Mucosa of rectum (tissue), 2 donors: ENCODE results near the gene ACOT13.

Experiments
- H3K27ac ChIP-seq, 2 donors: one replicate each; pipeline ENCODE4 v1.7.0; 2013; ENCODE audit warnings: inconsistent platforms in 2 of 2, low read depth in 2 of 2, low read length in 2 of 2
- H3K27me3 ChIP-seq, 2 donors: one replicate each; pipeline ENCODE4 v1.7.0; 2013; ENCODE audit warnings: low read length in 2 of 2; ENCODE audit not compliant: control insufficient read depth in 2 of 2, insufficient read depth in 2 of 2
- H3K36me3 ChIP-seq, 2 donors: one replicate each; pipeline ENCODE4 v1.7.0; 2013; ENCODE audit warnings: low read length in 2 of 2; ENCODE audit not compliant: control insufficient read depth in 2 of 2, insufficient read depth in 2 of 2
- H3K4me1 ChIP-seq, 2 donors: one replicate each; pipeline ENCODE4 v1.7.0; 2013; ENCODE audit warnings: low read length in 2 of 2, mild to moderate bottlenecking in 1 of 2; ENCODE audit not compliant: control insufficient read depth in 2 of 2, insufficient read depth in 2 of 2
- H3K4me3 ChIP-seq, 2 donors: one replicate each; pipeline ENCODE4 v1.7.0; 2013; ENCODE audit warnings: low read length in 2 of 2
- H3K9ac ChIP-seq, 2 donors: one replicate each; pipeline ENCODE4 v1.7.0; 2013; ENCODE audit warnings: low read length in 2 of 2, low read depth in 1 of 2, mild to moderate bottlenecking in 1 of 2
- H3K9me3 ChIP-seq, 2 donors: one replicate each; pipeline ENCODE4 v1.7.0; 2013; ENCODE audit warnings: low read length in 2 of 2; ENCODE audit not compliant: control insufficient read depth in 2 of 2
- donor health status: healthy.
- donor health status: Normal muscosa, but diverticular disease.

The ACOT13 gene

GRCh38 chr6:24642061-24642460, 24.8 kb upstream of the ACOT13 start:
- Histone ChIP-seq H3K36me3 (no peaks in the 10 kb centered on the region), H3K4me1 (peaks cover 8% of the 10 kb centered on the region in 2 donors), H3K4me3 (no peak overlapping the region), H3K27me3 (peaks cover 4 to 8% of the 10 kb centered on the region in 2 donors), H3K9ac (no peak overlapping the region), H3K9me3 (no peaks in the 10 kb centered on the region), H3K27ac (no peak overlapping the region)

GRCh38 chr6:24643920-24644319, 23.0 kb upstream of the ACOT13 start:
- no peak overlapping the region for H3K4me3 ChIP-seq
- no peaks in the 10 kb centered on the region for H3K36me3 ChIP-seq
- no peak overlapping the region for H3K27ac ChIP-seq
- H3K27me3 ChIP-seq = peaks cover 4 to 8% of the 10 kb centered on the region in 2 donors
- no peak overlapping the region for H3K9ac ChIP-seq
- H3K4me1 ChIP-seq = peaks cover 8% of the 10 kb centered on the region in 2 donors
- H3K9me3 ChIP-seq = no peaks in the 10 kb centered on the region

GRCh38 chr6:24644377-24644776, 22.5 kb upstream of the ACOT13 start:
- H3K4me1 ChIP-seq = peaks cover 8% of the 10 kb centered on the region in 2 donors
- no peaks in the 10 kb centered on the region for H3K9me3 ChIP-seq
- no peak overlapping the region for H3K4me3 ChIP-seq
- H3K27ac ChIP-seq = no peak overlapping the region
- peaks cover 0 to 3% of the 10 kb centered on the region in 2 donors for H3K36me3 ChIP-seq
- peaks cover 4 to 8% of the 10 kb centered on the region in 2 donors for H3K27me3 ChIP-seq
- no peak overlapping the region for H3K9ac ChIP-seq

GRCh38 chr6:24646771-24647170, 20.1 kb upstream of the ACOT13 start:
- Histone ChIP-seq H3K36me3 (peaks cover 13 to 21% of the 10 kb centered on the region in 2 donors), H3K27me3 (peaks cover 4 to 8% of the 10 kb centered on the region in 2 donors), H3K4me3 (no peak overlapping the region), H3K9ac (no peak overlapping the region), H3K9me3 (no peaks in the 10 kb centered on the region), H3K27ac (peak overlapping the region in 1 of 2 donors; percentile 55), H3K4me1 (peaks cover 8% of the 10 kb centered on the region in 2 donors)

- peaks cover 4 to 8% of the 10 kb centered on the region in 2 donors for H3K27me3 ChIP-seq
- H3K9ac ChIP-seq = no peak overlapping the region
- H3K9me3 ChIP-seq = no peaks in the 10 kb centered on the region
- H3K36me3 ChIP-seq = peaks cover 28 to 35% of the 10 kb centered on the region in 2 donors
- no peak overlapping the region for H3K27ac ChIP-seq
- no peak overlapping the region for H3K4me3 ChIP-seq
- H3K4me1 ChIP-seq = peaks cover 8% of the 10 kb centered on the region in 2 donors
Observed at GRCh38 chr6:24648276-24648675, 18.6 kb upstream of the ACOT13 start.

- Histone ChIP-seq H3K27me3 (peaks cover 0 to 1% of the 10 kb centered on the region in 2 donors), H3K4me3 (no peak overlapping the region), H3K9me3 (no peaks in the 10 kb centered on the region), H3K4me1 (peaks cover 8% of the 10 kb centered on the region in 2 donors), H3K9ac (no peak overlapping the region), H3K36me3 (peaks cover 36 to 47% of the 10 kb centered on the region in 2 donors), H3K27ac (no peak overlapping the region)
Observed at GRCh38 chr6:24649691-24650090, 17.2 kb upstream of the ACOT13 start.

GRCh38 chr6:24650365-24650764, 16.5 kb upstream of the ACOT13 start:
- Histone ChIP-seq H3K36me3 (peaks cover 39 to 50% of the 10 kb centered on the region in 2 donors), H3K27me3 (no peaks in the 10 kb centered on the region), H3K4me1 (peaks cover 8 to 10% of the 10 kb centered on the region in 2 donors)

GRCh38 chr6:24655215-24655614, 11.7 kb upstream of the ACOT13 start:
- Histone ChIP-seq H3K27ac (no peak overlapping the region), H3K36me3 (peaks cover 64 to 67% of the 10 kb centered on the region in 2 donors), H3K27me3 (no peaks in the 10 kb centered on the region), H3K9me3 (no peaks in the 10 kb centered on the region), H3K4me3 (no peak overlapping the region), H3K4me1 (peaks cover 6 to 31% of the 10 kb centered on the region in 2 donors), H3K9ac (no peak overlapping the region)

More at GRCh38 chr6:24650365-24650764, 16.5 kb upstream of the ACOT13 start:
- Histone ChIP-seq H3K27ac (no peak overlapping the region), H3K4me3 (no peak overlapping the region), H3K9ac (no peak overlapping the region), H3K9me3 (no peaks in the 10 kb centered on the region)

GRCh38 chr6:24658573-24659560, 8.0 kb upstream of the ACOT13 start:
- no peak overlapping the region for H3K4me3 ChIP-seq
- H3K9me3 ChIP-seq = no peaks in the 10 kb centered on the region
- H3K9ac ChIP-seq = no peak overlapping the region
- H3K4me1 ChIP-seq = peaks cover 19 to 64% of the 10 kb centered on the region in 2 donors
- H3K36me3 ChIP-seq = peaks cover 37 to 51% of the 10 kb centered on the region in 2 donors
- no peaks in the 10 kb centered on the region for H3K27me3 ChIP-seq
- peak overlapping the region; percentile 40 to 73 for H3K27ac ChIP-seq

GRCh38 chr6:24659561-24659960, 7.3 kb upstream of the ACOT13 start:
- Histone ChIP-seq H3K27me3 (no peaks in the 10 kb centered on the region), H3K27ac (peak overlapping the region; percentile 40 to 73), H3K9me3 (no peaks in the 10 kb centered on the region), H3K4me1 (peaks cover 20 to 66% of the 10 kb centered on the region in 2 donors), H3K9ac (no peak overlapping the region), H3K36me3 (peaks cover 32 to 51% of the 10 kb centered on the region in 2 donors), H3K4me3 (no peak overlapping the region)
